Fibroblast of lung (primary cell): Measurements from ENCODE around the gene FLNB. TPM values are rescaled to one million over a fixed set of nuclear protein-coding genes. Genes with fewer than 3 reads are reported as not detected.

Source experiments
- DNase-seq, 2 donors: peaks; one replicate each; pipeline versions ENCODE4 v3.0.0 to v3.0.0-alpha.2; 2010; ENCODE audit warnings: low read depth in 2 of 2
- H2AFZ ChIP-seq: 2 replicates; pipeline ENCODE4 v1.5.1; 2012; ENCODE audit warnings: low read length, control low read depth, inconsistent platforms
- H3K27ac ChIP-seq: 2 replicates; pipeline ENCODE4 v1.5.1; 2011; ENCODE audit warnings: low read length, control low read depth; ENCODE audit not compliant: insufficient read depth
- H3K27me3 ChIP-seq: 2 replicates; pipeline ENCODE4 v1.5.1; 2011; ENCODE audit warnings: mild to moderate bottlenecking, low read length; ENCODE audit not compliant: control insufficient read depth, insufficient read depth
- H3K36me3 ChIP-seq: 2 replicates; pipeline ENCODE4 v1.5.1; 2011; ENCODE audit warnings: low read length; ENCODE audit not compliant: control insufficient read depth, insufficient read depth
- H3K4me1 ChIP-seq: 2 replicates; pipeline ENCODE4 v1.5.1; 2011; ENCODE audit warnings: low read length; ENCODE audit not compliant: control insufficient read depth, insufficient read depth; ENCODE audit errors: extremely low read depth
- H3K4me2 ChIP-seq: 2 replicates; pipeline ENCODE4 v1.5.1; 2011; ENCODE audit warnings: low read length, control low read depth; ENCODE audit not compliant: insufficient read depth; ENCODE audit errors: extremely low read depth
- H3K4me3 ChIP-seq, 4 experiments: fragments of 200-600 bp in 1 of 4; sonication (generic) in 1 of 4; replicated peaks in 1 of 4; 2 replicates each; pipeline ENCODE4 v1.5.1; 2011 to 2016; ENCODE audit warnings: low read length in 4 of 4, low read depth in 3 of 4, mild to moderate bottlenecking in 3 of 4, control low read depth in 2 of 4, inconsistent platforms in 1 of 4, mixed read lengths in 1 of 4; ENCODE audit not compliant: insufficient read depth in 1 of 4; ENCODE audit errors: control extremely low read depth in 1 of 4
- H3K79me2 ChIP-seq: 2 replicates; pipeline ENCODE4 v1.5.1; 2012; ENCODE audit warnings: mild to moderate bottlenecking, low read length, inconsistent platforms; ENCODE audit not compliant: control insufficient read depth, insufficient read depth
- H3K9ac ChIP-seq: 2 replicates; pipeline ENCODE4 v1.5.1; 2011; ENCODE audit warnings: mild to moderate bottlenecking, low read length, control low read depth; ENCODE audit not compliant: insufficient read depth
- H3K9me3 ChIP-seq: 2 replicates; pipeline ENCODE4 v1.5.1; 2012; ENCODE audit warnings: low read depth, low read length; ENCODE audit not compliant: control insufficient read depth, insufficient read depth
- H4K20me1 ChIP-seq: 2 replicates; pipeline ENCODE4 v1.5.1; 2011; ENCODE audit warnings: low read length; ENCODE audit not compliant: control insufficient read depth, insufficient read depth; ENCODE audit errors: extremely low read depth
- CTCF ChIP-seq, 2 donors: IDR thresholded peaks in 1 of 2; conservative IDR thresholded peaks in 1 of 2; 1 replicate in 1 of 2; 2 replicates in 1 of 2; pipeline ENCODE4 v1.5.1; 2011 to 2012; ENCODE audit warnings: low read length in 2 of 2, control low read depth in 1 of 2, inconsistent platforms in 1 of 2, low read depth in 1 of 2, mild to moderate bottlenecking in 1 of 2
- EZH2 ChIP-seq: IDR thresholded peaks from 2 replicates; pipeline ENCODE4 v1.5.1; 2012; ENCODE audit warnings: low read length, control low read depth, mild to moderate bottlenecking; ENCODE audit errors: missing control alignments
- polyA plus RNA-seq, 2 donors: library from polyadenylated mRNA; depleted of rRNA in 1 of 2; stranded (reverse) in 1 of 2; unstranded in 1 of 2; fragments of >200 nt; gene quantifications; 2 replicates each; pipeline ENCODE4 v1.2.1, GENCODE V29; 2011 to 2012; ENCODE audit warnings: missing spikeins in 1 of 2
- total RNA-seq: library from RNA; depleted of rRNA; stranded (reverse); fragments of >200 nt; gene quantifications from 2 replicates; pipeline ENCODE4 v1.2.1, GENCODE V29; 2014

Gene FLNB
- total and polyA plus RNA-seq, 2 donors (not counting 1 experiment from before 2014, with no cell fraction given): 81.7 to 105 TPM

DNA sequence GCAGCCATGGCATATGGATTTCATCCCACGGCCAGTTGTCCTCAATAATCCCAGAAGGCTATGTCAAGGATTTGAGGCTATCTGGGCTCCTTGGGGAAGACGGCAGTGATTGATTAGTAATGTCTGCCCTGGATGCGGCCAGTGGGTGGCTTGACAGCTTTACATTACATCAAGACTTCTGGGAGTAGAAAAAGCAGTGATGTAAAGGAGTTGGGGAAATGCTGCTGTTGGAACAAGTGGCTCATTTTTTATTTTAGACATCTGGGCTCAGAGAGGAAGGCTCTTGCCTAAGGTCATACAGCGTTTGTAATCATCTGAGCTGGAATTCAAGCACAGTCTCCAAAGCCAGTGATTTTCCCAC, 94.1 kb downstream of the FLNB start:
- no peak overlapping the region for H3K27ac ChIP-seq
- H3K9ac ChIP-seq: no peak overlapping the region
- no peaks in the 10 kb centered on the region for H3K9me3 ChIP-seq
- H3K4me3 ChIP-seq: no peak overlapping the region
- TF ChIP-seq EZH2 (no peak), CTCF (conservative IDR thresholded peaks at IDR 0.05 in 1 of 2, IDR thresholded peaks at IDR 0.05 in 1 of 2; ENCODE audit: low read depth in 1 of 2, low read length in 2 of 2) (no peak)
- no peaks in the 10 kb centered on the region for H3K4me1 ChIP-seq
- H4K20me1 ChIP-seq: no peaks in the 10 kb centered on the region
- H3K4me2 ChIP-seq: no peak overlapping the region
- no peaks in the 10 kb centered on the region for H3K79me2 ChIP-seq
- H3K27me3 ChIP-seq: no peaks in the 10 kb centered on the region
- peak in 1 of 2 donors; percentile 26 for DNase-seq
- H2AFZ ChIP-seq: no peak overlapping the region
- H3K36me3 ChIP-seq: peaks cover 20% of the 10 kb centered on the region

DNA sequence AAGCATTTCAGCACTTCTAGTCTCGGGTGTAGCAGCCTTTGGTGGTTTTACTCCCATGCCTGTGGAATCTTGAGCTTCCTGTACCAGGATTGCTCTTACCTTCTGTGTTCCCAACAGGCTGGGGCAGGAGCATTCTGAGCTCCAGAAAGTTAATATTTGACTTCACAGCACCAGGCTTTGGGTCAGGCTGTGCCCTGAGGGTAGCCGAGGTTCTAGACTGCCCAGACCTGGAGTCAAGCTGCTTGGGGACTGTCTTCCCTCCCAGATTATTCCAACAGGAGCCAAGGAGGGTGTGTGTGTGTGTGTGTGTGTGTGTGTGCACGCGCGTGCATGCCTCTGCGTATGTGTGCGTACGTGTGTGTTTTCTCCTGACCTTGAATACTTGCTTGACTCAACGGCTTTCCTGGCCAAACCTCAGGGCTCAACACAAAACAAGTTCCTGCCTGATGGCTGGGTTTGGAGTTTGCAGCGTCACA, 94.8 kb downstream of the FLNB start:
- peaks cover 20% of the 10 kb centered on the region for H3K36me3 ChIP-seq

GRCh38 chr3:58104151-58104550, 95.9 kb downstream of the FLNB start:
- TF ChIP-seq CTCF (conservative IDR thresholded peaks at IDR 0.05 in 1 of 2, IDR thresholded peaks at IDR 0.05 in 1 of 2; ENCODE audit: low read depth in 1 of 2, low read length in 2 of 2) (no peak), EZH2 (no peak)
- peaks cover 22% of the 10 kb centered on the region for H3K36me3 ChIP-seq

More for the DNA sequence above, 94.8 kb downstream of the FLNB start:
- DNase-seq: no peak
- Histone ChIP-seq H3K9ac (no peak overlapping the region), H2AFZ (no peak overlapping the region), H3K27ac (no peak overlapping the region), H3K9me3 (no peaks in the 10 kb centered on the region), H3K27me3 (no peaks in the 10 kb centered on the region), H3K4me1 (no peaks in the 10 kb centered on the region), H3K4me2 (no peak overlapping the region), H3K4me3 (no peak overlapping the region), H4K20me1 (no peaks in the 10 kb centered on the region), H3K79me2 (no peaks in the 10 kb centered on the region)
- TF ChIP-seq EZH2 (no peak), CTCF (conservative IDR thresholded peaks at IDR 0.05 in 1 of 2, IDR thresholded peaks at IDR 0.05 in 1 of 2; ENCODE audit: low read depth in 1 of 2, low read length in 2 of 2) (no peak)

More at GRCh38 chr3:58104151-58104550, 95.9 kb downstream of the FLNB start:
- Histone ChIP-seq H3K4me1 (no peaks in the 10 kb centered on the region), H3K27me3 (no peaks in the 10 kb centered on the region), H3K79me2 (no peaks in the 10 kb centered on the region), H3K9me3 (no peaks in the 10 kb centered on the region), H3K9ac (no peak overlapping the region), H3K4me3 (no peak overlapping the region), H2AFZ (no peak overlapping the region), H3K4me2 (no peak overlapping the region), H3K27ac (no peak overlapping the region), H4K20me1 (no peaks in the 10 kb centered on the region)
- DNase-seq: no peak
